ENCODE measurements around the gene ERBB4. TPM values are rescaled to one million over a fixed set of nuclear protein-coding genes. Genes with fewer than 3 reads are reported as not detected.

Gene ERBB4
- total RNA-seq, 1 experiment from 2014 or later = 0.15 TPM

DNA sequence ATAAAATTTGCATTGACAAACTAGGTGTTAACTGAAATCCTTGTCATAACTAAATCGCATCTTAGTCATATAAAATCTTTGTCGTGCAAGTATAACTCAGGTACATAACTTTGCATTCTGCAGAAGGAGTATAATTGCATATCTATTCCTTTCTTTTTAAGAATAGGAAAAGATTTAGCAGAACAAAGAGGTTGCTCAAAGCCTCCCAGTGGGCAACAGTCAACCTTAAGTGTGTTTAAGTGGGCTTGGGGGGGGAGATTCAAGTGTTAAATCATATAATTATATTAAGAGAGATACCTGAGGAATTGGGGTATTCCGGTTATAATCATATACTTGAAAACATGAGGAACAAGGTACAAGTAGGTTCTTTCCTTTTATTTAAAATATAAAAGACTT lies 1068.9 kb downstream of the ERBB4 start:
- BruUV-seq (replicated peaks) = no TSS peak
- intact Hi-C loops (cut with micrococcal nuclease; ENCODE audit: unreplicated experiment) (no loop called here), in situ Hi-C loops (cut with HindIII; ENCODE audit: low pct_unique_long_range_greater_than_20kb, low sequenced_read_pairs) (no loop called here)
- Histone ChIP-seq H3K36me3 (ENCODE audit: control insufficient read depth, insufficient read depth, low read length) (no peaks in the 10 kb centered on the region), H3K4me1 (ENCODE audit: control insufficient read depth, insufficient read depth, low read length) (no peaks in the 10 kb centered on the region), H3K27ac (ENCODE audit: low read length) (no peak overlapping the region), H3K27me3 (ENCODE audit: control insufficient read depth, insufficient read depth, low read length) (no peaks in the 10 kb centered on the region), H3K4me3 (ENCODE audit: low read depth in 2 of 2, low read length in 2 of 2) (no peak overlapping the region), H3K9me3 (ENCODE audit: control insufficient read depth, insufficient read depth, low read depth, low read length) (no peaks in the 10 kb centered on the region)
- DNase-seq (ENCODE audit: low read depth, low spot score) (no peak), ATAC-seq (no peak)
- CTCF ChIA-PET = no interaction called here
- POLR2A ChIA-PET = no interaction called here
- no peak for TF ChIP-seq SIN3A (IDR thresholded peaks at IDR 0.05; ENCODE audit: borderline replicate concordance, insufficient read depth, low read depth, low read length)
- TF ChIP-seq, protein P1, sequence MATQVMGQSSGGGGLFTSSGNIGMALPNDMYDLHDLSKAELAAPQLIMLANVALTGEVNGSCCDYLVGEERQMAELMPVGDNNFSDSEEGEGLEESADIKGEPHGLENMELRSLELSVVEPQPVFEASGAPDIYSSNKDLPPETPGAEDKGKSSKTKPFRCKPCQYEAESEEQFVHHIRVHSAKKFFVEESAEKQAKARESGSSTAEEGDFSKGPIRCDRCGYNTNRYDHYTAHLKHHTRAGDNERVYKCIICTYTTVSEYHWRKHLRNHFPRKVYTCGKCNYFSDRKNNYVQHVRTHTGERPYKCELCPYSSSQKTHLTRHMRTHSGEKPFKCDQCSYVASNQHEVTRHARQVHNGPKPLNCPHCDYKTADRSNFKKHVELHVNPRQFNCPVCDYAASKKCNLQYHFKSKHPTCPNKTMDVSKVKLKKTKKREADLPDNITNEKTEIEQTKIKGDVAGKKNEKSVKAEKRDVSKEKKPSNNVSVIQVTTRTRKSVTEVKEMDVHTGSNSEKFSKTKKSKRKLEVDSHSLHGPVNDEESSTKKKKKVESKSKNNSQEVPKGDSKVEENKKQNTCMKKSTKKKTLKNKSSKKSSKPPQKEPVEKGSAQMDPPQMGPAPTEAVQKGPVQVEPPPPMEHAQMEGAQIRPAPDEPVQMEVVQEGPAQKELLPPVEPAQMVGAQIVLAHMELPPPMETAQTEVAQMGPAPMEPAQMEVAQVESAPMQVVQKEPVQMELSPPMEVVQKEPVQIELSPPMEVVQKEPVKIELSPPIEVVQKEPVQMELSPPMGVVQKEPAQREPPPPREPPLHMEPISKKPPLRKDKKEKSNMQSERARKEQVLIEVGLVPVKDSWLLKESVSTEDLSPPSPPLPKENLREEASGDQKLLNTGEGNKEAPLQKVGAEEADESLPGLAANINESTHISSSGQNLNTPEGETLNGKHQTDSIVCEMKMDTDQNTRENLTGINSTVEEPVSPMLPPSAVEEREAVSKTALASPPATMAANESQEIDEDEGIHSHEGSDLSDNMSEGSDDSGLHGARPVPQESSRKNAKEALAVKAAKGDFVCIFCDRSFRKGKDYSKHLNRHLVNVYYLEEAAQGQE (IDR thresholded peaks at IDR 0.05; ENCODE audit: insufficient read depth in 1 of 2, low read depth in 2 of 2, low read length in 1 of 2) = no peak
- no peak for TF ChIP-seq POLR2AphosphoS5 (IDR thresholded peaks at IDR 0.05; ENCODE audit: low read depth, low read length)
- no peak for TF ChIP-seq CTCF (IDR thresholded peaks at IDR 0.05)
- TF ChIP-seq TCF7L2 (IDR thresholded peaks at IDR 0.05; ENCODE audit: low read depth, low read length) = no peak

DNA sequence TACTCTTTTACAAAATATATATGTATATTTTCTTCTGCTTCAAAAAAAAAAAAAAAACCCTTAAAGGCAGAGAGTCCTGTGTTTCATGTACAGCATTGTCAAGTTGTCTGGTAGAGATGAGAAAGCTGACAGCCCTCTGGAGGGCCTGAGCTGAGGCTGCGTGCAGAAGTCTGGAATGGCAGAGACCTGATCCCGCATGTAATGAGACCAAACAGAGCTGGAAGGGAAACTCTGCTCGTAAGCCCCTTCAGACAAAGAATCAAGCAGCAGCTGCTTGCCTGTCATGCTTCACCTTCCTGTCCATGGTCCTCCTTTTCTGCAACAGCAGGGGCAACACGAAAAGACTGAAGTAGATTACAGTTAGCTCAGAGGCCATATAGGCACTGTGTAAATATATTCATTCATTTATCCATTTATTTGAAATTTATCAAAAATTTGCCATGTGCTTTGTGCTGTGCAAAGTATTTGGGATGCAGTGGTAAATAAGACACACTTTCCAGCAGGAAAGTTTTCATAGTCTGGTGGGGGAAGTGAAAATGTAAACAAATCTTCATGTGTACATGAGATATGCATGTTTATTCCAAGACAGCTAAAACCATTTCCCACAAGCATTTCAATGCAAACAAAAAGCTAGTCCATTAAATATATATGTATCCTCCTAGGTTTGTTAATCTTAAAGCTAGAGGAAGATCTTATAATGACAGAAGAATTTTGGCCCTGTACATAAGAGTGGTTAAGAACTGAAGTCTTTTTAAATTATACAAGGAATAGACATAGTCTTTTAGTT lies 1069.5 kb downstream of the ERBB4 start:
- Histone ChIP-seq H3K27me3 (ENCODE audit: control insufficient read depth, insufficient read depth, low read length) (no peaks in the 10 kb centered on the region), H3K36me3 (ENCODE audit: control insufficient read depth, insufficient read depth, low read length) (no peaks in the 10 kb centered on the region), H3K9me3 (ENCODE audit: control insufficient read depth, insufficient read depth, low read depth, low read length) (no peaks in the 10 kb centered on the region), H3K4me3 (ENCODE audit: low read depth in 2 of 2, low read length in 2 of 2) (no peak overlapping the region), H3K27ac (ENCODE audit: low read length) (no peak overlapping the region), H3K4me1 (ENCODE audit: control insufficient read depth, insufficient read depth, low read length) (no peaks in the 10 kb centered on the region)
- DNase-seq (ENCODE audit: low read depth, low spot score) (no peak), ATAC-seq (no peak)
- in situ Hi-C loops (cut with HindIII; ENCODE audit: low pct_unique_long_range_greater_than_20kb, low sequenced_read_pairs) (no loop called here), intact Hi-C loops (cut with micrococcal nuclease; ENCODE audit: unreplicated experiment) (no loop called here)
- POLR2A ChIA-PET = no interaction called here
- no TSS peak for BruUV-seq (replicated peaks)
- TF ChIP-seq TCF7L2 (IDR thresholded peaks at IDR 0.05; ENCODE audit: low read depth, low read length) (no peak), SIN3A (IDR thresholded peaks at IDR 0.05; ENCODE audit: borderline replicate concordance, insufficient read depth, low read depth, low read length) (no peak), POLR2AphosphoS5 (IDR thresholded peaks at IDR 0.05; ENCODE audit: low read depth, low read length) (no peak), CTCF (IDR thresholded peaks at IDR 0.05) (no peak)
- TF ChIP-seq, protein P1 (IDR thresholded peaks at IDR 0.05; ENCODE audit: insufficient read depth in 1 of 2, low read depth in 2 of 2, low read length in 1 of 2) = no peak
- CTCF ChIA-PET = no interaction called here
